ENCODE results near the gene PSME3. TPM values are rescaled to one million over a fixed set of nuclear protein-coding genes. Genes with fewer than 3 reads are reported as not detected.

The PSME3 gene
- total and polyA plus RNA-seq, 2 of the 13 experiments (the other 11 are each of a cell fraction or from before 2014, with no cell fraction given), result 66.3 to 135 TPM

GRCh38 chr17:42891539-42892152 lies 58.4 kb downstream of the PSME3 start (continued):
- TF ChIP-seq SKI (IDR thresholded peaks at IDR 0.05; ENCODE audit: partially characterized antibody) (no peak), ZNF572 (CRISPR knock-in tag; IDR thresholded peaks at IDR 0.05) (no peak), ZNF567 (CRISPR knock-in tag; IDR thresholded peaks at IDR 0.05; ENCODE audit: borderline replicate concordance) (no peak), RFX1 (IDR thresholded peaks at IDR 0.05) (no peak), MXI1 (IDR thresholded peaks at IDR 0.05; ENCODE audit: borderline replicate concordance, low read depth, low read length) (peak; percentile 10; the same call in 1 of the 3 replicates), CHD2 (IDR thresholded peaks at IDR 0.05; ENCODE audit: low read depth, low read length) (no peak), CAMTA2 (CRISPR knock-in tag; IDR thresholded peaks at IDR 0.05; ENCODE audit: borderline replicate concordance) (no peak), HDAC2 (CRISPR knock-in tag; IDR thresholded peaks at IDR 0.05) (peak; percentile 54; the same call in 1 of the 2 replicates), RERE (CRISPR knock-in tag; IDR thresholded peaks at IDR 0.05; ENCODE audit: low read depth) (no peak), SPEN (CRISPR knock-in tag; IDR thresholded peaks at IDR 0.05; ENCODE audit: low read depth) (peak; percentile 49; the same call in 1 of the 2 replicates), ZSCAN12 (CRISPR knock-in tag; IDR thresholded peaks at IDR 0.05) (no peak), ZNF569 (CRISPR knock-in tag; IDR thresholded peaks at IDR 0.05; ENCODE audit: borderline replicate concordance) (no peak), MYC (CRISPR knock-in tag; IDR thresholded peaks at IDR 0.05; ENCODE audit: borderline replicate concordance) (no peak), CBX5 (CRISPR knock-in tag; IDR thresholded peaks at IDR 0.05; ENCODE audit: borderline replicate concordance) (no peak), CREM (IDR thresholded peaks at IDR 0.05) (no peak), CREM (CRISPR knock-in tag; IDR thresholded peaks at IDR 0.05) (no peak), PHF5A (CRISPR knock-in tag; IDR thresholded peaks at IDR 0.05; ENCODE audit: low read depth, unreplicated experiment) (no peak)
- TF ChIP-seq, protein P1, sequence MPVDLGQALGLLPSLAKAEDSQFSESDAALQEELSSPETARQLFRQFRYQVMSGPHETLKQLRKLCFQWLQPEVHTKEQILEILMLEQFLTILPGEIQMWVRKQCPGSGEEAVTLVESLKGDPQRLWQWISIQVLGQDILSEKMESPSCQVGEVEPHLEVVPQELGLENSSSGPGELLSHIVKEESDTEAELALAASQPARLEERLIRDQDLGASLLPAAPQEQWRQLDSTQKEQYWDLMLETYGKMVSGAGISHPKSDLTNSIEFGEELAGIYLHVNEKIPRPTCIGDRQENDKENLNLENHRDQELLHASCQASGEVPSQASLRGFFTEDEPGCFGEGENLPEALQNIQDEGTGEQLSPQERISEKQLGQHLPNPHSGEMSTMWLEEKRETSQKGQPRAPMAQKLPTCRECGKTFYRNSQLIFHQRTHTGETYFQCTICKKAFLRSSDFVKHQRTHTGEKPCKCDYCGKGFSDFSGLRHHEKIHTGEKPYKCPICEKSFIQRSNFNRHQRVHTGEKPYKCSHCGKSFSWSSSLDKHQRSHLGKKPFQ (CRISPR knock-in tag; IDR thresholded peaks at IDR 0.05; ENCODE audit: insufficient replicate concordance), result no peak
- TF ChIP-seq, protein P2, sequence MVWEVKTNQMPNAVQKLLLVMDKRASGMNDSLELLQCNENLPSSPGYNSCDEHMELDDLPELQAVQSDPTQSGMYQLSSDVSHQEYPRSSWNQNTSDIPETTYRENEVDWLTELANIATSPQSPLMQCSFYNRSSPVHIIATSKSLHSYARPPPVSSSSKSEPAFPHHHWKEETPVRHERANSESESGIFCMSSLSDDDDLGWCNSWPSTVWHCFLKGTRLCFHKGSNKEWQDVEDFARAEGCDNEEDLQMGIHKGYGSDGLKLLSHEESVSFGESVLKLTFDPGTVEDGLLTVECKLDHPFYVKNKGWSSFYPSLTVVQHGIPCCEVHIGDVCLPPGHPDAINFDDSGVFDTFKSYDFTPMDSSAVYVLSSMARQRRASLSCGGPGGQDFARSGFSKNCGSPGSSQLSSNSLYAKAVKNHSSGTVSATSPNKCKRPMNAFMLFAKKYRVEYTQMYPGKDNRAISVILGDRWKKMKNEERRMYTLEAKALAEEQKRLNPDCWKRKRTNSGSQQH (CRISPR knock-in tag; IDR thresholded peaks at IDR 0.05; ENCODE audit: low read depth), result no peak
- TF ChIP-seq, protein P3, sequence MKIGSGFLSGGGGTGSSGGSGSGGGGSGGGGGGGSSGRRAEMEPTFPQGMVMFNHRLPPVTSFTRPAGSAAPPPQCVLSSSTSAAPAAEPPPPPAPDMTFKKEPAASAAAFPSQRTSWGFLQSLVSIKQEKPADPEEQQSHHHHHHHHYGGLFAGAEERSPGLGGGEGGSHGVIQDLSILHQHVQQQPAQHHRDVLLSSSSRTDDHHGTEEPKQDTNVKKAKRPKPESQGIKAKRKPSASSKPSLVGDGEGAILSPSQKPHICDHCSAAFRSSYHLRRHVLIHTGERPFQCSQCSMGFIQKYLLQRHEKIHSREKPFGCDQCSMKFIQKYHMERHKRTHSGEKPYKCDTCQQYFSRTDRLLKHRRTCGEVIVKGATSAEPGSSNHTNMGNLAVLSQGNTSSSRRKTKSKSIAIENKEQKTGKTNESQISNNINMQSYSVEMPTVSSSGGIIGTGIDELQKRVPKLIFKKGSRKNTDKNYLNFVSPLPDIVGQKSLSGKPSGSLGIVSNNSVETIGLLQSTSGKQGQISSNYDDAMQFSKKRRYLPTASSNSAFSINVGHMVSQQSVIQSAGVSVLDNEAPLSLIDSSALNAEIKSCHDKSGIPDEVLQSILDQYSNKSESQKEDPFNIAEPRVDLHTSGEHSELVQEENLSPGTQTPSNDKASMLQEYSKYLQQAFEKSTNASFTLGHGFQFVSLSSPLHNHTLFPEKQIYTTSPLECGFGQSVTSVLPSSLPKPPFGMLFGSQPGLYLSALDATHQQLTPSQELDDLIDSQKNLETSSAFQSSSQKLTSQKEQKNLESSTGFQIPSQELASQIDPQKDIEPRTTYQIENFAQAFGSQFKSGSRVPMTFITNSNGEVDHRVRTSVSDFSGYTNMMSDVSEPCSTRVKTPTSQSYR (CRISPR knock-in tag; IDR thresholded peaks at IDR 0.05; ENCODE audit: borderline replicate concordance), result no peak

All from HepG2 (cell line).